Measurements from ENCODE around the gene CRY1.
"Not testable (repeated sequence)": the region's sequence is repeated elsewhere in the genome, so short reads cannot be mapped to it uniquely, and the experiment has no call there.

Gene CRY1

GRCh38 chr12:106999446-106999845 is 93.9 kb downstream of the CRY1 start:
- DNase-seq (ENCODE audit: low spot score) = peak; percentile 40

GRCh38 chr12:106997916-106998315 is 95.4 kb downstream of the CRY1 start:
- no peak for DNase-seq (ENCODE audit: low spot score)

GRCh38 chr12:106996102-106996501 is 97.2 kb downstream of the CRY1 start:
- DNase-seq (ENCODE audit: low spot score) = not testable (repeated sequence)

GRCh38 chr12:106994579-106995220 is 98.6 kb downstream of the CRY1 start:
- peak; percentile 62 for DNase-seq (ENCODE audit: low spot score)

GRCh38 chr12:106987846-106988245 is 105.5 kb downstream of the CRY1 start:
- no peak for DNase-seq (ENCODE audit: low spot score)

GRCh38 chr12:106986625-106987389 is 106.5 kb downstream of the CRY1 start, which contains the start of gene MTERF2:
MTERF2 (minus strand) TSS chr12:106987146; CDS start chr12:106978714, 8,432 bp downstream.
- peak; percentile 98 for DNase-seq (ENCODE audit: low spot score)

GRCh38 chr12:106986135-106986534 is 107.2 kb downstream of the CRY1 start:
- DNase-seq (ENCODE audit: low spot score) = no peak

GRCh38 chr12:106985479-106985878 is 107.9 kb downstream of the CRY1 start:
- no peak for DNase-seq (ENCODE audit: low spot score)

GRCh38 chr12:106984588-106985137 is 108.7 kb downstream of the CRY1 start:
- no peak for DNase-seq (ENCODE audit: low spot score)

- no peak for DNase-seq (ENCODE audit: low spot score)
Measured at GRCh38 chr12:106982229-106982628, 111.1 kb downstream of the CRY1 start.

GRCh38 chr12:106981788-106982187 is 111.6 kb downstream of the CRY1 start:
- no peak for DNase-seq (ENCODE audit: low spot score)

- DNase-seq (ENCODE audit: low spot score) = no peak
Measured at GRCh38 chr12:106980944-106981343, 112.4 kb downstream of the CRY1 start.

GRCh38 chr12:106978035-106978800 is 115.1 kb downstream of the CRY1 start:
- no peak for DNase-seq (ENCODE audit: low spot score)

- no peak for DNase-seq (ENCODE audit: low spot score)
Measured at GRCh38 chr12:106976668-106977067, 116.7 kb downstream of the CRY1 start.

- peak; percentile 19 for DNase-seq (ENCODE audit: low spot score)
Measured at GRCh38 chr12:106975993-106976658, 117.2 kb downstream of the CRY1 start.

GRCh38 chr12:106975098-106975497 is 118.3 kb downstream of the CRY1 start:
- DNase-seq (ENCODE audit: low spot score) = no peak

- no peak for DNase-seq (ENCODE audit: low spot score)
Measured at GRCh38 chr12:106974511-106974910, 118.8 kb downstream of the CRY1 start.

GRCh38 chr12:106973545-106973944 is 119.8 kb downstream of the CRY1 start:
- DNase-seq (ENCODE audit: low spot score) = no peak

- no peak for DNase-seq (ENCODE audit: low spot score)
Measured at GRCh38 chr12:106971065-106971464, 122.3 kb downstream of the CRY1 start.

- DNase-seq (ENCODE audit: low spot score) = no peak
Measured at GRCh38 chr12:106964526-106964925, 128.8 kb downstream of the CRY1 start.

- no peak for DNase-seq (ENCODE audit: low spot score)
Measured at GRCh38 chr12:106962286-106962685, 131.1 kb downstream of the CRY1 start.

GRCh38 chr12:106960443-106960842 is 132.9 kb downstream of the CRY1 start:
- DNase-seq (ENCODE audit: low spot score) = no peak
